Measurements from ENCODE around the gene ZSCAN30. TPM values are rescaled to one million over a fixed set of nuclear protein-coding genes. Genes with fewer than 3 reads are reported as not detected.

ZSCAN30 gene
- total and polyA plus RNA-seq, 9 of the 15 experiments (the other 6 are each of a cell fraction or from before 2014, with no cell fraction given) = 4.6 to 13.6 (median 10.8) TPM

DNA sequence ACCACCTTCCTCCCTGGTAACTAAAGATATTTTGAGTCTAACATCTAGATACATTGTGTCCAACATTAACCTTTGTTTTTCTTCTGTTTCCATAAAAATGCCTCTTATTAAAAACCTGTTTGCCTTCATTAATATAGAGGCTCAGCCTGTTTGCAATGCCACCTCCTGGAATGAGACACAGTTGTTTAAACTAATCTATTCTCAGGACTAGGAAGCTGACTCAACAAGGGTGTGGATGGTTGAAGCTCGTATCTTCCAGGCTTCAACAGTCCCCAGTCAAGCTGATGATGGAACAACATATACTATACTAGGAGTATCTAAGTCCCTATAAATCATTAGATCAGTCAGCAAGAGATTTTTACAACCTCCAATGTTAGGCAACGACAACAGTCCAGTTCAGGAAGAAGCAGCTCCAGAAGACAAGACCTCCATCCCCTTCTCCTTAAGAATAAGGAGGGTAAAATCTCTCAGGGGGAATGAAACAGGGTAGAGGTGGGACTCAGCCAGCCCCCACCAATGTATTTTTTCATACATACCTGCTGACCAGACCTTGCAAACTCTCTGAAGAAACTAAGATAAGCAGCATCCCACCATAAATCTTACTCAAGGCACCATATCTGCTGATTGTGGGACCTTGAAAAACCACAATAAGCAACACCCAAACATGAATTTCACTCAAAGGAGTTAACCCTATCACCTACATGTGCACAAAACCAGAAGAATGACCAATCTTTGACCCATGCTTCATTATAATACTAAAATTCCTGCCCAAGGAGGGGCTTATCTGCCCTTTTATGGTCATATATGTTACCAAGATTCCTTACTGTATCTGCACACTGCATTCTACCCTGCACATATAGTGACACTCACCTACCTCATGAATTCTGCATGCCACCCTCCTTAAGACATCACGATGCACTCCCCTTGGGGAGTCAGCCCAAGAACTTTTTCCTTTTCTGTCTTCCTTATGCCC is 32.7 kb upstream of the ZSCAN30 start (continued):
- TF ChIP-seq TEAD1 (CRISPR knock-in tag; IDR thresholded peaks at IDR 0.05) (0 out of 4 replicates have a peak, but pooled peaks of 1 of the 2 experiments have one; percentile 27), BHLHE40 (IDR thresholded peaks at IDR 0.05; ENCODE audit: low read length) (no peak), CBX3 (IDR thresholded peaks at IDR 0.05; ENCODE audit: borderline replicate concordance in 1 of 2, low read length in 2 of 2) (no peak), CTBP1 (IDR thresholded peaks at IDR 0.05; ENCODE audit: borderline replicate concordance) (0 out of 2 replicates have a peak, but pooled peaks have one; percentile 17), MECOM (CRISPR knock-in tag; IDR thresholded peaks at IDR 0.05) (peak; percentile 65; the same call in 1 of the 2 replicates), ZNF324 (CRISPR knock-in tag; IDR thresholded peaks at IDR 0.05) (peak; percentile 72; the same call in 1 of the 2 replicates), ZNF778 (CRISPR knock-in tag; IDR thresholded peaks at IDR 0.05) (no peak), PCBP1 (IDR thresholded peaks at IDR 0.05; ENCODE audit: low read depth, low read length, poor library complexity, severe bottlenecking) (no peak), FOXA1 (IDR thresholded peaks at IDR 0.05; ENCODE audit: borderline replicate concordance) (no peak), ZNF316 (IDR thresholded peaks at IDR 0.05) (no peak), SRF (CRISPR knock-in tag; IDR thresholded peaks at IDR 0.05) (peak in 1 of 2 experiments; percentile 65; a peak in 1 of 4 replicates), OTX1 (CRISPR knock-in tag; IDR thresholded peaks at IDR 0.05) (no peak), PTBP1 (IDR thresholded peaks at IDR 0.05; ENCODE audit: low read depth, low read length) (no peak), ZNF232 (CRISPR knock-in tag; IDR thresholded peaks at IDR 0.05) (no peak), RBM34 (IDR thresholded peaks at IDR 0.05; ENCODE audit: borderline replicate concordance, insufficient read depth, low read length) (no peak)
- TF ChIP-seq, protein P1, sequence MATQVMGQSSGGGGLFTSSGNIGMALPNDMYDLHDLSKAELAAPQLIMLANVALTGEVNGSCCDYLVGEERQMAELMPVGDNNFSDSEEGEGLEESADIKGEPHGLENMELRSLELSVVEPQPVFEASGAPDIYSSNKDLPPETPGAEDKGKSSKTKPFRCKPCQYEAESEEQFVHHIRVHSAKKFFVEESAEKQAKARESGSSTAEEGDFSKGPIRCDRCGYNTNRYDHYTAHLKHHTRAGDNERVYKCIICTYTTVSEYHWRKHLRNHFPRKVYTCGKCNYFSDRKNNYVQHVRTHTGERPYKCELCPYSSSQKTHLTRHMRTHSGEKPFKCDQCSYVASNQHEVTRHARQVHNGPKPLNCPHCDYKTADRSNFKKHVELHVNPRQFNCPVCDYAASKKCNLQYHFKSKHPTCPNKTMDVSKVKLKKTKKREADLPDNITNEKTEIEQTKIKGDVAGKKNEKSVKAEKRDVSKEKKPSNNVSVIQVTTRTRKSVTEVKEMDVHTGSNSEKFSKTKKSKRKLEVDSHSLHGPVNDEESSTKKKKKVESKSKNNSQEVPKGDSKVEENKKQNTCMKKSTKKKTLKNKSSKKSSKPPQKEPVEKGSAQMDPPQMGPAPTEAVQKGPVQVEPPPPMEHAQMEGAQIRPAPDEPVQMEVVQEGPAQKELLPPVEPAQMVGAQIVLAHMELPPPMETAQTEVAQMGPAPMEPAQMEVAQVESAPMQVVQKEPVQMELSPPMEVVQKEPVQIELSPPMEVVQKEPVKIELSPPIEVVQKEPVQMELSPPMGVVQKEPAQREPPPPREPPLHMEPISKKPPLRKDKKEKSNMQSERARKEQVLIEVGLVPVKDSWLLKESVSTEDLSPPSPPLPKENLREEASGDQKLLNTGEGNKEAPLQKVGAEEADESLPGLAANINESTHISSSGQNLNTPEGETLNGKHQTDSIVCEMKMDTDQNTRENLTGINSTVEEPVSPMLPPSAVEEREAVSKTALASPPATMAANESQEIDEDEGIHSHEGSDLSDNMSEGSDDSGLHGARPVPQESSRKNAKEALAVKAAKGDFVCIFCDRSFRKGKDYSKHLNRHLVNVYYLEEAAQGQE (IDR thresholded peaks at IDR 0.05; ENCODE audit: borderline replicate concordance) = no peak
- TF ChIP-seq, protein P1 (CRISPR knock-in tag; IDR thresholded peaks at IDR 0.05; ENCODE audit: low read depth) = no peak
- TF ChIP-seq, protein P2, sequence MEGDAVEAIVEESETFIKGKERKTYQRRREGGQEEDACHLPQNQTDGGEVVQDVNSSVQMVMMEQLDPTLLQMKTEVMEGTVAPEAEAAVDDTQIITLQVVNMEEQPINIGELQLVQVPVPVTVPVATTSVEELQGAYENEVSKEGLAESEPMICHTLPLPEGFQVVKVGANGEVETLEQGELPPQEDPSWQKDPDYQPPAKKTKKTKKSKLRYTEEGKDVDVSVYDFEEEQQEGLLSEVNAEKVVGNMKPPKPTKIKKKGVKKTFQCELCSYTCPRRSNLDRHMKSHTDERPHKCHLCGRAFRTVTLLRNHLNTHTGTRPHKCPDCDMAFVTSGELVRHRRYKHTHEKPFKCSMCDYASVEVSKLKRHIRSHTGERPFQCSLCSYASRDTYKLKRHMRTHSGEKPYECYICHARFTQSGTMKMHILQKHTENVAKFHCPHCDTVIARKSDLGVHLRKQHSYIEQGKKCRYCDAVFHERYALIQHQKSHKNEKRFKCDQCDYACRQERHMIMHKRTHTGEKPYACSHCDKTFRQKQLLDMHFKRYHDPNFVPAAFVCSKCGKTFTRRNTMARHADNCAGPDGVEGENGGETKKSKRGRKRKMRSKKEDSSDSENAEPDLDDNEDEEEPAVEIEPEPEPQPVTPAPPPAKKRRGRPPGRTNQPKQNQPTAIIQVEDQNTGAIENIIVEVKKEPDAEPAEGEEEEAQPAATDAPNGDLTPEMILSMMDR (IDR thresholded peaks at IDR 0.05 in 2 of 3, conservative IDR thresholded peaks at IDR 0.05 in 1 of 3; ENCODE audit: insufficient read depth in 2 of 3, low read depth in 1 of 3, low read length in 3 of 3) = 0 out of 6 replicates have a peak, but pooled peaks of 1 of the 3 experiments have one; percentile 13

Data from K562 (cell line).